Osteocyte (in vitro differentiated cells): ENCODE results near the gene CCDC188. TPM values are rescaled to one million over a fixed set of nuclear protein-coding genes. Genes with fewer than 3 reads are reported as not detected.

ENCODE experiments used
- DNase-seq: peaks from one replicate; pipeline ENCODE4 v3.0.0; 2021; ENCODE audit warnings: mixed read lengths; ENCODE audit not compliant: unreplicated experiment; ENCODE audit errors: extremely low spot score
- H3K27ac Mint-ChIP-seq: one replicate; pipeline ENCODE4 v1.8.0; 2021; ENCODE audit warnings: mild to moderate bottlenecking, mixed read lengths; ENCODE audit not compliant: unreplicated experiment
- H3K27me3 Mint-ChIP-seq: one replicate; pipeline ENCODE4 v1.8.0; 2021; ENCODE audit warnings: mixed read lengths; ENCODE audit not compliant: unreplicated experiment
- H3K36me3 Mint-ChIP-seq: one replicate; pipeline ENCODE4 v1.8.0; 2021; ENCODE audit warnings: mixed read lengths; ENCODE audit not compliant: unreplicated experiment
- H3K4me1 Mint-ChIP-seq: one replicate; pipeline ENCODE4 v1.8.0; 2021; ENCODE audit warnings: mixed read lengths; ENCODE audit not compliant: unreplicated experiment
- H3K4me3 Mint-ChIP-seq: one replicate; pipeline ENCODE4 v1.8.0; 2021; ENCODE audit warnings: mild to moderate bottlenecking, moderate library complexity, mixed read lengths; ENCODE audit not compliant: unreplicated experiment
- H3K9me3 Mint-ChIP-seq: one replicate; pipeline ENCODE4 v1.8.0; 2021; ENCODE audit warnings: mixed read lengths; ENCODE audit not compliant: unreplicated experiment
- total RNA-seq: library from RNA; stranded (reverse); gene quantifications from 2 replicates; pipeline ENCODE4 v1.2.1, GENCODE V29; 2021
- TF ChIP-seq, protein P1 (sequence below): fragments of 200-600 bp; sonication (generic); IDR thresholded peaks from 2 replicates; pipeline ENCODE4 v1.5.0; 2021; ENCODE audit warnings: antibody characterized with exemption, mild to moderate bottlenecking, moderate library complexity

Gene CCDC188
- total RNA-seq, 1 donor from 2014 or later: 0.56 TPM

- H3K36me3 Mint-ChIP-seq: no peaks in the 10 kb centered on the region
- TF ChIP-seq, protein P1, sequence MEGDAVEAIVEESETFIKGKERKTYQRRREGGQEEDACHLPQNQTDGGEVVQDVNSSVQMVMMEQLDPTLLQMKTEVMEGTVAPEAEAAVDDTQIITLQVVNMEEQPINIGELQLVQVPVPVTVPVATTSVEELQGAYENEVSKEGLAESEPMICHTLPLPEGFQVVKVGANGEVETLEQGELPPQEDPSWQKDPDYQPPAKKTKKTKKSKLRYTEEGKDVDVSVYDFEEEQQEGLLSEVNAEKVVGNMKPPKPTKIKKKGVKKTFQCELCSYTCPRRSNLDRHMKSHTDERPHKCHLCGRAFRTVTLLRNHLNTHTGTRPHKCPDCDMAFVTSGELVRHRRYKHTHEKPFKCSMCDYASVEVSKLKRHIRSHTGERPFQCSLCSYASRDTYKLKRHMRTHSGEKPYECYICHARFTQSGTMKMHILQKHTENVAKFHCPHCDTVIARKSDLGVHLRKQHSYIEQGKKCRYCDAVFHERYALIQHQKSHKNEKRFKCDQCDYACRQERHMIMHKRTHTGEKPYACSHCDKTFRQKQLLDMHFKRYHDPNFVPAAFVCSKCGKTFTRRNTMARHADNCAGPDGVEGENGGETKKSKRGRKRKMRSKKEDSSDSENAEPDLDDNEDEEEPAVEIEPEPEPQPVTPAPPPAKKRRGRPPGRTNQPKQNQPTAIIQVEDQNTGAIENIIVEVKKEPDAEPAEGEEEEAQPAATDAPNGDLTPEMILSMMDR: no peak
- peaks cover 4% of the 10 kb centered on the region for H3K27me3 Mint-ChIP-seq
- DNase-seq: no peak
- H3K27ac Mint-ChIP-seq: no peak overlapping the region
- H3K4me3 Mint-ChIP-seq: no peak overlapping the region
- H3K9me3 Mint-ChIP-seq: no peaks in the 10 kb centered on the region
- H3K4me1 Mint-ChIP-seq: no peaks in the 10 kb centered on the region
Observed at GRCh38 chr22:20192972-20193760, 42.3 kb upstream of the CCDC188 start.

DNA sequence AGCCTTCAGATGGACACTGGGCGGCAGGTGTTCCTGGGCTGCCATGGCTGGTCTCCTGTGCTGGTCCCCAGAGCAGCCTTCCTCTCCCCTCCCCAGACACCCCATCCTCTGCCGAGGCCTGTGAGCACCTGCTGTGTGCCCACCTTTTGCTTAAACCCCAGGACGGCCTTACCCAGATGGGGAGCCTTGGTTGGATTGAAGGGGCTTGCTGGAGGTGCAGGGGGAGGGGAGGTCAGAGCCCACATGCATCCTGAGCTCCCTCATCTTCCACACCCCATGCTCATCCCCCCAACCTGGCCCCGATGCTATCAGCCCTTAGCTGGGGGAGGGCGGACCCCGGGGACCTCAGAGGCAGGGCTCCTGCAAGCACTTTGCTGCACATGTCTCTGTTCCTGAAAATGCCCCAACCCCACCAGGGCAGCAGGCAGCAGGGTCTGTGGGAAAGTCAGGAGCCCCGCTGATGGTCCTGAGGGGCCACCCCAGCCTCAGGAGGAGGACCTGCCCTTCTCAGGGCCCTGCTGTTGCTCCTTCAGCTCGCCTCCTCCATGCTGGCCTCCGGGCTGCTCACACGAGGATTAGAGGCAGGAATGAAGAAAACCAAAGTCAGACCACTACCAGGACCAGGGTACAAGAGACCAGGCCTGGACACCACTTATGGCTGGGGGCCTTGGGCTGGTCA is 41.6 kb upstream of the CCDC188 start:
- Mint-ChIP-seq H3K4me1 (no peaks in the 10 kb centered on the region), H3K36me3 (no peaks in the 10 kb centered on the region), H3K27me3 (no peaks in the 10 kb centered on the region), H3K4me3 (no peak overlapping the region), H3K9me3 (no peaks in the 10 kb centered on the region), H3K27ac (no peak overlapping the region)
- DNase-seq: no peak
- TF ChIP-seq, protein P1: no peak

- no peak for DNase-seq
- H3K4me3 Mint-ChIP-seq: no peak overlapping the region
Observed at GRCh38 chr22:20191803-20192202, 40.9 kb upstream of the CCDC188 start.

DNA sequence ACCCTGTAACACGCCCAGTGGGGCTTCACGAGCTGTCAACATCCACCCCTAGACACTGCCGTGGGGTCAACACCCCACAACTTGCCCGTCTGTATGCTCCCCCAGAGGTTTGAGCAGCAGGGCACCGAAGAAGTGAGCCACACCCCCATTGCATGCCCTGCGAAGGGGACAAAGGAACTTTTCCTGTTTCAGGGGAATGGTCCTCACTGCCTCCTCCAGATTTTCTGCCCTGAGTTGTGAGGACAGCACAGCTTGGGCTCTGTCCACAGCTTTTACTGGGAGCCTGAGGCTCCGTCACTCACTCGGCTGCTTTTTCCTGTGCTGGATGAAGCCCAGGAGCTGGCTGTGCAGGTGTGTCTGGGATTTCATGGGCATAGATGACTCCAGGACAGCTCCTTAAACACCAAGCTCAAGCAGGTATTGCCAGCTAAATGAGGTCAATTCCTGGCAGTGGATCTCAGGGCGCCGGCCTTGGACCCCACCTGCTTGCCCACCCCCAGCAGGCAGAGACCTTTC is 40.2 kb upstream of the CCDC188 start:
- peaks cover 3% of the 10 kb centered on the region for H3K27me3 Mint-ChIP-seq
- no peak overlapping the region for H3K27ac Mint-ChIP-seq
- TF ChIP-seq, protein P1: no peak
- no peaks in the 10 kb centered on the region for H3K4me1 Mint-ChIP-seq
- no peaks in the 10 kb centered on the region for H3K9me3 Mint-ChIP-seq
- H3K4me3 Mint-ChIP-seq: no peak overlapping the region
- no peak for DNase-seq
- H3K36me3 Mint-ChIP-seq: no peaks in the 10 kb centered on the region

More at GRCh38 chr22:20191803-20192202, 40.9 kb upstream of the CCDC188 start:
- H3K27ac Mint-ChIP-seq: no peak overlapping the region
- TF ChIP-seq, protein P1: no peak
- no peaks in the 10 kb centered on the region for H3K4me1 Mint-ChIP-seq
- H3K36me3 Mint-ChIP-seq: no peaks in the 10 kb centered on the region
- H3K27me3 Mint-ChIP-seq: no peaks in the 10 kb centered on the region
- no peaks in the 10 kb centered on the region for H3K9me3 Mint-ChIP-seq

- no peaks in the 10 kb centered on the region for H3K4me1 Mint-ChIP-seq
- peaks cover 6% of the 10 kb centered on the region for H3K27me3 Mint-ChIP-seq
- TF ChIP-seq, protein P1: no peak
- H3K36me3 Mint-ChIP-seq: no peaks in the 10 kb centered on the region
- no peaks in the 10 kb centered on the region for H3K9me3 Mint-ChIP-seq
- H3K4me3 Mint-ChIP-seq: no peak overlapping the region
- DNase-seq: no peak
- no peak overlapping the region for H3K27ac Mint-ChIP-seq
Observed at GRCh38 chr22:20188567-20188877, 37.7 kb upstream of the CCDC188 start.
